ENCODE measurements around the gene DDX54.
"Not testable (repeated sequence)": the region's sequence is repeated elsewhere in the genome, so short reads cannot be mapped to it uniquely, and the experiment has no call there.

Gene DDX54

DNA sequence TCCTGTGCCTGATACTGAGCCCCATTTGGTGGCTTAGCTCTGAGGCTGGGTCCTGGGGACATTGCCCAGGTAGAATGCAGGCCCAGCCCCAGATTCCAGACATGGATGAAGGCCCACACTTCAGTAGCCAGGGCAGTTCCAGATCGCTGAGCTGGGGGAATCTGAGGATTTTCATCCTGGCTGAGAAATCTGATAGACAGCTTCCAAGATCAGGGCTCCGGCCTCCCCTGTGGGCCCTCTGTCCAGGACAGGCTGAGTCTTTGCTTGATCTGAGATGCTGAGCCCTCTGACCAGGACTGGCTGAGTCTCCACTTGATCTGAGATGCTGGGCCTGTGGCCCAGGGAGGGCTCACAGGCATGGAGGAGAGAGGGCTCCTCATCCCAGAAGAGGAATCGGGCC is 46.5 kb downstream of the DDX54 start:
- DNase-seq: no peak

DNA sequence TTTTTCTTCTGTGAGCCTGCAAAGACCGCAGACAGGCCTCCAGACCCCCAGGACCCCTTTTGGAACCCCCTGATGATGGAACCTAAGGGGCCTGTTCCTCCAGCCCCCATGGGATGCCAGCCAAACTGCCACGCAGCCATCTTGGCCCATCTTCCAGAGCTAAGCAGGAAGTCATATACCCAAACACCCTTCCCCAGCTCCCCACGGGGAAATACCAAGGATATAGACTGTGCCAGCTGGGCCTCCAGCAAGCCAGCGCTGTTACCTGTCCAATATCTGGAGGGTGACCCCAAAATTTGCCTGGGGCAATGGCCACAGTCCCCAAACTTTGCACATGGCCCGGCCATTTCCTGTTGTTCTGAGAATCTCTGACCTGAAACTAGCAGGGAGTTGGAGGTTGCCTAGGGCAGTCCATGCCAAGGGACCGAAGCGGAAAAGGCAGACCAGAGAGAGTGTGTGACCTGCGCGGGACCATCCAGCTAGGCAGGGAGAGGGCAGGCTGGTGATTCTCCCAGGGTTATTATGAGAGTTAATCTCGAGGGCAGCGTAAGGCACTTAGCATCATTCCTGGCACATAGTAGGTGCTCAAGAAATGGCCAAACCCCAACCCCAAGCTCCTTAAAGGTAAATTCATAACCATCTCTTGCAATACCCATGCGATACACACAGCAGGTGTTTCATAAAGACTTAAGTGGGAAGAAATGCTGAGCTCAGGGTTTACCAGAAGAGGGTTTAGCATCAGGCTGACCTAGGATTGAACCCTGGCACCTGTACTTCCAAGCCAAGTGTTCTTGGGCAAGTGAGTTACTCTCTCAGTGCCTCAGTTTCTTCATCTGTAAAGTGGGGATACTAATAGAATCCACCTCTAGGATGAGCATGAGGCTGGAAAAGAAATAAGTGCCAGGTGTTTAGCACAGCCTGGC is 47.2 kb downstream of the DDX54 start:
- DNase-seq: no peak

DNA sequence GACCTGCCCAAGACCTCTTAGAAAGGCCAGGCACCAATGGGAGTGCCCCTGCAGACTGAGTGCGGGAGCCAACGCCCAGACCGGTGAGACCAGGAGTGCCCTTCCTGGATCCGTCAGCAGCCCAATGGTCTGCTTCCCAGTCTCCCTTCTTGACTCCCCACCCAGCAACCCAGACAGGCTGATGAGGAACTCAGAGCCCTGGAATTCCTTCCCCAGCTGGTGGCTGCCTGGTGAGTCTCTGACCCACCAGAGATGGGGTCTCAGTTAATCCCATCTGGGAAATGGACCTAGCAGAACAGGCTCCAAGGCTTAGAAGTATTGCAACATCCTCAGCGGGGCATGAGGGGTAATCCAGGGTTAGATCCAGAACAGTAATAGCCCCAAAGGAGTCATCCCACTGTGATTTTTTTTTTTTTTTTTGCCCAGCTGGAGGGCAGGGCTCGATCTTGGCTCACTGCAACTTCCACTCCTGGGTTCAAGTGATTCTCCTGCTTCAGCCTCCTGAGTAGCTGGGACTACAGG is 48.2 kb downstream of the DDX54 start:
- no peak for DNase-seq

DNA sequence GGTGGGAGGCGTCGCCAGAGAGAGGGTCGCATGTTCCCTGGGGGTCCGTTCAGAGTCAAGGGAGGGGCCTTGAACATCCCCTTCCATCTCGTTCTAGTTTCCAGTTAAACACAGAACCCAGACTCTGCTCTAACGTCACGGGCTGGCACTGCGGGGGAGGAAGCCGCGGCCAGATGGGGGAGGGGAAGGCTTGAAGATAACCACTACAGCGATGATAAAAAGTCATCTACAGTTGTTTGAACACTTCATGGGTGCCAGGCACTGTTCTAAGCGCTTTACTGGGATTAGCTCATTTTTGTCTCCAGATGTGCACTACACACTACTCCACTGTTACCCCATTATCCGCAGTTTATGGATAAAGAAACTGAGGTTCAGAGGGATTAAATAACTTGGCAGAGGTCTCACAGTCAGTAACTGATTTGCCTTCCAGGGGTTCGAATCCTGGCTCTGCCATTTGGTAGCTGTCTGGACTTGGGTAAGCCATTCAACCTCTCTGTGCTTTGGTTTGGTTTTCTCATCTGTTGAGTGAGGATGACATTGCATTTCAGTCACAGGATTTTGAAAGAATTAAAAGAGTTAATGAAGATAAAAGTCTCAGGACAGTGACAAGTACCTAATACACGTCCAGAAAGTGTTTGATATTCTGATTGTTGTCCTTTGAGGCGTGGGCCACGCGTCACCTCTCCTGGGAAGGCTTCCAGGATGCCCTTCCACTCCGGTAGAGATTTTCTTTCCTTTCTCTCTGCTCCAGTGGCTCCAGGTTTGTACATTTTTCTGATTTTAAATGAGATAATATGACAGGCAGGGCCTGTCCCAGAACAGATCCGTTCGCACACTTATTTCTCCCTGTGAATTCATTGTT is 48.9 kb downstream of the DDX54 start:
- DNase-seq: peak; percentile 59 to 60

DNA sequence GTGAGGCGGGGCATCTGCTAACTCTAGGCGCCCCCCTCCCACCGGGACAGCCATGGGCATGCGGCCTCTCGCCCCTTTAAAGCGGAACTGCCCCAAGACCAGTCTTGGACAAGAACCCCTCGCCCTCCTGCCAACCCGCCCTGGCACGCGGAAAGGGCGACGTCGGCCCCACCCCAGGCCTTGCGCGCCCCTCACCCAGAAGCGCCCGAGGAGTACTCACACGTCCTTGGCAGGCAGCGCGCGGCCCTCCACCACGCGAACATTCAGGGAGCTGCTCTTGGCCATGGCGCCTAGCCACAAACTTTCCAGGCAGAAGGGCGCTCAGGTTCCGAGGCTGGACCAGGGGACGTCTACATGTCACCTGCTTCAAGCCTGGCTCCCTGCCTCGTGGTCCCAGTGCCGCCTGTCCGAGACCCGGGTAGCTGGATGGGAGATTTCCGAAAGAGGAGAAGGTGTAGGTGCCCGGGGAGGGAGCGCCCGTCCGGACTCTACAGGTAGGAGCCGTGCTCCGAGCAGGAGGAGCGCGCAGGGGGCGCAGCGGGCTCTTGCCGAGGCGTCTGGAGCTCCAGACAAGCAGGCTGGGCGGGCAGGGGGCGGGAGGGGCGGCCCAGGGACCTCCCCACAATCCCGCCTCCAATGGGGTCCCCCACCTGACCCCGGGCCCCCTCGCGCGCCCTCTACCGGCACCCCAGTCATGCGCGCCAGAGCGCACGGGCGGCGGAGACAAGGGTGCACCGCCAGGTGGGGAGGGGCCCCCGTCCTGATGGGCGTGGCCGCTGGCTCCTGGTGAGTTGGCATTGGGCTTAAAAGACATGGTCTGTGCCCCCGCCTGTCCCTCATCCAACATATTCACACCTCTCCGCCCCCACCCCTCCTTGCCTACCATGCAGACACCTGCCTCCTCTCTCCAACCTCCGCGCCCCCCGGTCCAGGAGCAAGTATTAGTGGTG is 49.8 kb downstream of the DDX54 start, which contains the start of gene RASAL1:
Gene RASAL1 (minus strand): TSS at position 584 of the 950 bp plus-strand sequence. CDS start 299 bp downstream, at position 285.
- peak; percentile 72 to 78 for DNase-seq

DNA sequence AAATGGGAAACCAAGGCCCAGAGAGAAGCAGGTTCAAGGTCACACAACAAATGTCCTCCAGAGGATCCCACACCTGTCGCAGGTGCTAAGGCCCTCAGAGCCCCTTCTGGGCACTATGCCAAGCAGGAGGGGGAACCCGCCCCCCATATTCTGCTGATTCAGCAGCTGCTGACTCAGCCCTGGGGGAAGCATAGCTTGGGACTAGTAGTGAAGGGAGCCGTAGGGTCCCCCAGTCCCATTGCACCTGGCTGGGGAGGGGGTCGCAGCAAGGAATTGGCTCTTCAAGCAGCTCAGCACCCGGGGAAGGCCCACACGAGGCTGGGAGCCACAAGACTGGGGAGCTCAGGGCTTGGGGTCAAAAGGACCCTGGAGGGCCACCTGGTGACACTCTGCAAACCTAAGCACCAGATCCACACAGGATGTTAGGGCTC is 50.7 kb downstream of the DDX54 start:
- DNase-seq: no peak

DNA sequence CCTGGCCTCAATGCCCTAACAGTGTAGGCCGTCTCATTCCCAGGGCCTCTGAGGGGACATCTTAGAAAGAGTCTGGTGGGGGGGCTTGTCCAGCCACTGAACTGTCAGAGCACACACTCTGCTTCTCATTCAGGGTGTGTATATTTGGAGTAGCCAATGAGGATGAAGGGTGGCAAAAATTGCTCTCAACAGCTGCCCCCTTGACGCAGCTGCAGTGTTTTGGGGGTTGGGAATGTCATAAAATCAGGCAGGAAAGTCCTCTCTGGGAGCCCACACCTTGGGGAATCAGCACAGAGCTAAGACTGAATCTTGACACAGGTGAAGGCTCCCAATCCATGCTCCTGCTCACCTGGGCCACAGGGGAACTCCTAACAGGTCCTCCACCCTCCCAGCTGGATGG is 51.2 kb downstream of the DDX54 start:
- DNase-seq: no peak

DNA sequence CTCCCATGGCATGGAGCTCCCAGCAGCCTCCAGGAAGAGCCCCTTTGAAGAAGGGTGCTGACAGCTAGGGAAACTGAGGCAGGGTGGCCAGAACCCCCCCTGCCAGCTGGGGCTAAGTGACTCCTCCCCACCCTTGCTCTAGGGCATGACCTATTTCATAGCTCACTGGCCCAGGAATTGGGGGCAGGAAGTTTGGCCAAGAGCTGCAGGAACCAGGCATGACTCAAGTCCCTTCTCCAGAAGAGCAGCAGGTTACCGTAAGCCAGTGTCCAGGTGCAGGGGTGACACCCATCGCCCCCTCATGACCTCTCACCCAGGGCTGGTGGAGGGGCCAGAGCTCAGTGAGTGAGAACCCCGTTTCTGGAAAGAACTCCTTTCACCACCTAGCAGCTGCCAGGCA is 51.6 kb downstream of the DDX54 start:
- no peak for DNase-seq

DNA sequence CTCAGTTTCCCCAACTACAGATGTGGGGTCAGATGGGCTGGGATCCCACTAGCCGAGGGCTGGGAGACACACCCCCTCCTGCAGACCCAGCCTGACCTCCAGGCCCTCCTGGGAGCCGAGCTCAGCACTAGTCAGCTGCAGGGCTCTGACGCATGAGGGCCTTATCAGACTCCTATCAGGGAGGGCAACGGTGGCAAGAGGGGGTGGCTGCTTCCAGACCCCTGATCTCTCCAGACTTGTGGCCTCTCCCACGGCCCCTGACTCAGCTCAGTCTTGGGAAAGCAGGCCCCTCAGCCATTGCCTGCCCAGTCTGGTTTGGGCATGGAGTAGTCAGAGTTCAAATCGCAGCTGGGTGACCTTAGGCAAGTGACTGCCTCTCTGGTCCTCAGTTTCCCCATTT is 52.2 kb downstream of the DDX54 start:
- no peak for DNase-seq

DNA sequence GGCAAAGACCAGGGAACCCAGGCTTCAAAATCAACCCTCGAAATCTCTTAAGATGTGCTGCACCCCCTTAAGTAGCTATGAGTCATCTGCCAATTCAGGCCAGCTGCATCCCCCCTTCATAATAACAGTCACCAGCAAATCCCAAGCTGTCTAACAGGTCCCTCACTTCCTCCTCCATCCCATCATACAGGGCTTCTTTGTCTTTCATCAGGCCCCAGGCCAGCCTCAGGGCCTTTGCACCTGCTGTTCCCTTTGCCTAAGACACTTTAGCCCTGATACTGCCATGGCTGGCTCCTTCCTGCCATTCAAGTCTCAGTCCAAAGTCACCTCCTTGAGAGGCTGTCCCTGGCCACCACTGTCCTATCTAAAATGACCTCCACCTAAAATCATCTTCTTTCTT is 53.7 kb downstream of the DDX54 start:
- no peak for DNase-seq

DNA sequence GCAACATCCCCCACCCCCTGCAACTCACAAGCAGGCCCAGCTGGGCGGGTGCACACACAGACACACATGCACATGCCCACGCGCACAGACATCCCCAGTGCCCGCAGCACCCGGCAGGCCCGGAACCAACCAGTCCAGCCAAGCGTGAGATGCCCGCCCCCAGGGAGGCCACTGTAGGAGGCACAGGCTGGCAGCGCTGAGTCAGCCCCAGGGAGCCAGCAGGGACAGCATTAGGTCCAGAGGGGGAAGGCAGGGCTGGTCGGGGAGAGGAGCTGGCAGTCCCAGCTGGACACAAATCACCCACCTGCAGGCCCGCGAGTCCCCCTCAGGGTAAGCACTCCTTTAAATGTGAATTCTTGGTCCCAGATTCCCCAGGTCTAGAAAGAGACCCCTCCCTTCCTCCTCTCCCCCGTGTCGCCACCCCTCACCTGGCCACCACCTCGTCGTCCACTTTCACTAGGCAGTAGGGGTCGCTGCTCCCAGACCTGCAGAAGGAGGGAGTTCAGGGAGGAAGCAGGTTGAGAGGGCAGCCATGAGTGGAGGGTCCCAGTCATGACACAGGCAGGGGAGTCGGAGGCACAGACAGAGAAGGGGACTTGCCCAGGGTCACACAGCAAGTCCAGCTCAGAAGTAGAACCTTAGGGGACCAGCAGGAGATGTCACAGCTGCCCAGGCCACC is 54.7 kb downstream of the DDX54 start:
- no peak for DNase-seq

DNA sequence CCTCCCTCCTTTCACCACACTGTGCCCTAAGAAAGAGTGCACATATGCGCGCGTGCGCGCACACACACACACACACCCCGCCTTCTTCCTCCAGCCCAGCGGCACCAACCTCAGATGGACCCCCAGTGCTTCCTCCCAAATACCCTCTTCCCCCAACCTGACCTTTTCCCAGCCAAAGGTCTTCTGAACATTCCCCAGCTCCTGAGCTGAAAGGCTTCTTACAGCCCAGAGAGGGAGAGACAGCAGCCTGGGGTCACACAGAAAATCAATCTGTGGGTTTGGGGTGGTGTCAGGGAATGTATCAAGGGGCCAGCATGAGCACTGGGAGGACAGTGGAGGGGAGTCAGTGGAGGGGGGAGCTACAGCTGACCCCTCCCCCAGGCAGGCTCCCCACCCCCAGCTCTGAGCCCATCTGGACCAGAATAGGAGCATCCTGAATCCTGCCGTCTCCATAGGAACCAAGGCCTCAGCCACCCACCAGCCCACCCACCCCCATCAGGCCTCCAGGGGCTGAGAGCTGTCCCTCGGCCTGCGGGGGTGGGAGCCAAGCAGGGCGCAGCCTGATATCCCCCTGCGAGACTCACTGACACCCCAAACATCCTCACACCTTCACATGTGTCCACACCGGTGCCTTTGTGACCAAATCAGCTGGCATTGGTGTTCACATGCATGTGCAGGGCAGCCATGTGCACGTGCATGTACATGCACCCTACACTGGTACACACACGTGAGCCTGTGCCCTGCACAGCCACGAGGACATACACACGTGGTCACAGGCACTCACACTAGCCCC is 55.4 kb downstream of the DDX54 start:
- DNase-seq: no peak

DNA sequence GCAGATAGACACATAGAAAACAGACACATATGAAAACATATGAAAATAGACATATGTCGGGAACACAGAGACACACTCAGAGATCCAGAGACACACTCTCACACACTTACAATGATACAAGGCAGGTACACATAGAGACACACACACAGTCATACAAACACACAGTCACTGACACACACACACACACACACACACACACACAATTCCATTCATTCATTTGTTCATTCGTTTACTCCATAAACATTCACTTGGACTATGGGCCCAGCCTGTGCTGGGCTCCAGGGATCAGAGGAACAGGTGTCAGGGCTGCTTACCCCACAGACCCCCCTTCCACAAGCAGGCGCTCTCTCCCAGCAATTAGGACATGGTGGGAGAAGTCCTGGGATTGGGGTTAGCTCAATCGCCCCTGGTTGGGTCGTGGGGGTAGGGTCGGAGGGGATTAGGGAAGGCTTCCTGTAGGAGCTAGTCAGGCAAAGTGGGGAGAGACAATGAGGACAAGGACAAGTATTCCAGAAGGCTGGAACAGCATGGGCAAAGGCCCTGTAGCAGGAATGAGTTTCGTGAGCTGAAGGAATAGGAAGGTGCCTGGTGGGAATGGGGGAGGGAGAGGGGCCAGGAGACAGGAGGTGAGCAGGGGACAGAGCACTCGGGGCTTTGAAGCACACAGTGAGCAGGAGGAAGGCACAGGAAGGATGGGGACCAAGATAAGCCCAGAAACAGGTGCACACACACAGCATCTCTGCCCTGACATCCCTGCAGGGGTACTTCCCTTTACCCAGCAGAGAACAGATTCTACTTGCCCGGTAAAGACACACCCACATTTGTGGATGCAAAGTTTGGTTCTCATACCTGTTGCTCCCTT is 56.2 kb downstream of the DDX54 start:
- no peak for DNase-seq

DNA sequence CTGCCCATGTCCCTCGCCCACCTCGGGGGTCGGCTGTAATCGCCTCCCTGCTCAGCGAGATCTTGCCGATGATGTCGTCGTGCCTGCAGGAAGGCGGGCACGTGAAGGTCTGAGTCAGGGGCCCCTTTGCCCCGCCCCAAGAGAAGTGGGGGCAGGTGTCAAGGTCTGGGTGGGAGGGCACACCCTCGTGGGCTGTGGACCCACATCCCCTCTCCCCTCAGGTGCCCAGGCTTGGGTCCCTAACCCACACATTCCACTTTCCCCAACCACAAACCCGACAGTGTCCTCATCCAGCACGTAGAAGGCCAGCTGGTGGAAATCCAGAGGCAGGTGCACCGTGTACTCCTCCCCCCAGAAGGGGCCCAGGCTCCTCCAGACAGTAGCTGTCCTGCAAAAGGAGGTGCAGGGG is 57.5 kb downstream of the DDX54 start:
- DNase-seq: no peak

DNA sequence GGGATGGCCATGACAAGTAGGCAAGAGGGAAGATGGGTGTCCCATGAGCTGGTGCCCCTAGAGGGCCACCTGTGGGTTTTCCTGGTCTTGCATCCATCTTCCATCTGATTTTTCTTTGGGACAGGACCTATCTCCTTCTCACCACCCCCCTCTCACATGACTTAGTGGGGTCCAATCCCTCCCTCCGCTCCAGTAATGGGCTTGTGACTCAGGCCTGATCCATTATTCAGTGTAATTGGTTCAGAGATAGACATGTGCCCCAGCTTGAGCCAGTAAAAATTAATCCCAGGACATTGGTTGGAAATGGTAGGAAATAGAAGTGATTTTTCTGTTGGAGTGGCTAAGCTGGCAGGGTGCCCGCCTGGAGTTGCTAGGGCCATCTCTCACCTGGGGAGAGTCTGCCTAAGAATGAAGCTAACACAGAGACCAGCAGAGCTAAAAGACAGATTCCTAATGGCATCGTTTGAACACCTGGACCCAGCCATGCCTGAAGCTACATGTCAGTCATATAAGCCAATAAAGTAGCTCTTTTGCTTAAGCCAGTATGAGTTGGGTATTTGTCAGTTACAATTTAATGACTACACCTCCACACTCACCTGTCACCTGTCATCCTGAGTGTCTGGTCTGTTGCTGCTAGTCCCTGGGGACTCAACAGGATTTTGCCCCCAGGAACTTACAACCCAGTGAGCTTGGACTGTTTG is 64.5 kb downstream of the DDX54 start:
- DNase-seq: no peak

DNA sequence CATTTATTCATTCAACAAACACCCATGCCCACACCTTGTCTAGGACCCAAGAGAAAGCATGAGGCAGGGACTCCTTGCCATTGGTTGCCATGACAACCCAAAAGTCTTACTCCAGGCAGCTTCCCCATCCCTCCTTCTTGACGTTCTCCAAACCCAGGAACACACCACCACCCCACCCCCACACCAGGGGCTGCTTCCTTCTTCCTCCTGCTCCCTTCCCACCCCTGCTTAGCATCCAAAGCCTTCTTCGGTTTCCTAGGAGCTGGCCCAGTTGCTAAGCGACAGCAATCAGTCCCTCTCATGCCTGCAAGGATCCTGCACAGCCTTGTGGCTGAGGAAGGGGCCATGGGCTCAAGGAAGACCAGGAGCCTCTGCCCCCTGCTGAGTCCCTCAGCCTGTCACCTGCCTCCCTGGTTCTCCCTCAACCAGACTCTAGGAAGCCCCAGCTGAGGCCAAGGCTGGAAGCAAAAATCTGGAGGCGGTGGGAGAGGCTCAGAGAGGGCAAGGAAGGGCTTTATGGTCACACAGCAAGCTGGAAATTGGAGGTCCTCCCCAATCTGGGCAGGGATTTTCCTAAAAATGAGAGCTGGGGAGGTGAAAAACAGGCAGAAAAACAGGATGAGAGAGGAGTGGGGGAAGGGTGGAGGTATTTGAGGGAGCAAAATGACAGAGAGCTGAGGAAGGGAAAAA is 65.2 kb downstream of the DDX54 start:
- no peak for DNase-seq

DNA sequence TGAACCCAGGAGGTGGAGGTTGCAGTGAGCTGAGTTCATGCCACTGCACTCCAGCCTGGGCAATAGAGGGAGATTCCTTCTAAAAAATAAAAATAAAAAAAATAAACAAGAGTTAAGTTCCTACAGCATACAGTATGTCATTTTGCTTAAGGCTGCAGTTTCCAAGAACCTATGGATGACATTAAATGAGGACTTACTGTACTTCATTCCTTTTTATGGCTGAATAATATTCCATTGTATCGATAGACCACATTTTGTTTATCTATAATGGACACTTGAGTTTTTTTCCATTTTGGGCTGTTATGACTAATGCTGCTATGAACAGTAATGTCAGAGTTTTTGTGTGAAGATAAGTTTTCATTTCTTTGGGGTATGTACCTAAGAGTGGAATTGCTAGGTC is 67.1 kb downstream of the DDX54 start:
- no peak for DNase-seq

DNA sequence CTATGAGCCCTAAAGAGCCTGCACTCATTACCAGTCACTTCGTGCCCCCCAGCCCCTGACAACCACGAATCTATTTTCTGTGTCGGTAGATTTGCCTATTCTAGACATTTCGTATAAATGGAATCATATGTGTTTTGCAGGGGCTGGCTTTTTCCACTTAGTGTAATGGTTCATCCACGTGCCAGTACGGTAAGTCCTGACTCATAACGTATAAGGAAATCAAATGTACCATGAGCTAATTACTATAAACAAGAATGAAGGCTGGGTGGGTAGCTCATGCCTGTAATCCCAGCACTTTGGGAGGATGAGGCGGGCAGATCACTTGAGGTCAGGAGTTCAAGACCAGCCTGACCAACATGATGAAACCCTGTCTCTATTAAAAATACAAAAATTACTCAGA is 67.6 kb downstream of the DDX54 start:
- DNase-seq: not testable (repeated sequence)

DNA sequence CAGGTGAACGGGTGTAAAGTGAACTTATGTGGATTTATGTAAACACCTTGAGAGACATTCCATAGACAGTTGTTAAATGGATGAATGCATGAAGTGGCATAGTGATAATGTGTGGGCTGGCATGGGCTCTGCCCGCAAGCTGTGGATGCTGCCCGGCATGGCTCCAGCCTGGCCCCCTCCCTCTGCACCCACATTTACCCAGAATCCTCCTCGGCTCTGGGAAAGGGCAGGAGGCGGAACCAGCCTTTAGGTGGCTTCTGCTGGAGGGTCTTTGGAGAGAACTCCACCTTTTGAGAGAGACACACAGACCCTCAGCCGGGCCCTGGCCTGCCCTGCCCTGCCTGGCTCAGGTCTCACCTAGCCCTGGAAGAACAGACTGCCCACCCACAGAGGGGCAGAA is 68.4 kb downstream of the DDX54 start:
- no peak for DNase-seq

Measured in activated CD4-positive, alpha-beta T cell treated with anti-CD3 and anti-CD28 coated beads for 4 hours (primary cell).